Omental fat pad (tissue), 4 donors: ENCODE measurements around the gene FAM118A. TPM values are rescaled to one million over a fixed set of nuclear protein-coding genes. Genes with fewer than 3 reads are reported as not detected.
"Not testable (repeated sequence)": the region's sequence is repeated elsewhere in the genome, so short reads cannot be mapped to it uniquely, and the experiment has no call there.

Experiments
- ATAC-seq: fragments of 150-250 bp; one replicate; pipeline ENCODE4 v1.9.1; 2016; ENCODE audit warnings: mild to moderate bottlenecking, moderate library complexity; ENCODE audit not compliant: low FRiP score
- DNase-seq: peaks from one replicate; pipeline ENCODE4 v3.0.0-alpha.2; 2019; ENCODE audit warnings: low spot score
- total RNA-seq, 4 donors: library from RNA; depleted of rRNA; stranded (reverse); fragments of >200 nt; gene quantifications; one replicate each; pipeline ENCODE4 v1.1.0, GENCODE V29; 2016
- TF ChIP-seq, protein P1 (sequence below), 3 donors: fragments of 450-650 bp; IDR thresholded peaks; one replicate each; pipeline ENCODE4 v1.5.1; 2016 to 2017; ENCODE audit warnings: antibody characterized with exemption in 3 of 3, mild to moderate bottlenecking in 3 of 3, moderate library complexity in 2 of 3

FAM118A gene
- total RNA-seq: 10 to 100 TPM; 16.9 to 59.0 (median 33.7) TPM

DNA sequence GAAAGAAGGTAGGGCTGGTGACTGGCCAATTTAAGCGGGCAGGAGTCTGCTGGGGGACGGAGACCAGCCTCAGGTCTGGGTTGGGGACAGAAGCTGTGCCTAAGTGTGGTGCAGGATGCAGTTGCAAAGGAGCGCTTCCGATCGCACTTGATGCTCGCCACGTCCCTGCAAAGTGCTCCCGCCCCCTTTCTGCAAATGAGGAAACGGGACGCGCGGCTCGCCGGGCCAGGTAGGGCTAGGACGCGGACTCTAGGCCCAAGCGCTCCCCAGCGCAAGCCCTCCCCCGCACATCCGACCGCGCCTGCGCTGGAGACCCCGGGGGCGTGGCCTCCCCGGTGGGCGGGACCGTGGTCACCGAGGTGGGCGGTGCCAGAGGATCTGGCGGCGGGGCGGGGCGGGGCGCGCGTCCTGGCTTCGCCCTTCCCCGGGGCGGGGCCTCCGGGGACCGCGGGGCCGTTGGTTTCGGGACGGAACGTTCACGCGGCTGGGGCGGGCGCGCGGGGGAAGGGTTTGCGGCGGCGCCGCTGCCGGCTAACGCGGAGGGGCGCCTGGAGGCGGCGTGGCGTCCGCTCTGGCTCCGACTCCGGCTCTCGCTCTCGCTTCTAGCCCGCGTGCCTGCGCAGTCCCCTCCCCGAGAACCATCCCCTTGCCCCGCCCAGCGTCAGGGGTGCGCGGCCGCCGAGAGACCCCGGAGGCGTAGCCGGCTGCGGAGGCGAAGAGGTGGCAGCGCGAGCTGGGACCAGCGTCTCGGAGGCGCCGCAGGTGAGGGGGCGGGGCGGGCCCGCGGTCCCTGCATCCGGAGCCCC is at the start of gene FAM118A:
TSS of gene FAM118A (plus strand) at position 513 of the 806 bp plus-strand sequence. CDS start 12,446 bp downstream, outside the sequence.
- DNase-seq (peak; percentile 86), ATAC-seq (peak; percentile 93)
- TF ChIP-seq, protein P1, sequence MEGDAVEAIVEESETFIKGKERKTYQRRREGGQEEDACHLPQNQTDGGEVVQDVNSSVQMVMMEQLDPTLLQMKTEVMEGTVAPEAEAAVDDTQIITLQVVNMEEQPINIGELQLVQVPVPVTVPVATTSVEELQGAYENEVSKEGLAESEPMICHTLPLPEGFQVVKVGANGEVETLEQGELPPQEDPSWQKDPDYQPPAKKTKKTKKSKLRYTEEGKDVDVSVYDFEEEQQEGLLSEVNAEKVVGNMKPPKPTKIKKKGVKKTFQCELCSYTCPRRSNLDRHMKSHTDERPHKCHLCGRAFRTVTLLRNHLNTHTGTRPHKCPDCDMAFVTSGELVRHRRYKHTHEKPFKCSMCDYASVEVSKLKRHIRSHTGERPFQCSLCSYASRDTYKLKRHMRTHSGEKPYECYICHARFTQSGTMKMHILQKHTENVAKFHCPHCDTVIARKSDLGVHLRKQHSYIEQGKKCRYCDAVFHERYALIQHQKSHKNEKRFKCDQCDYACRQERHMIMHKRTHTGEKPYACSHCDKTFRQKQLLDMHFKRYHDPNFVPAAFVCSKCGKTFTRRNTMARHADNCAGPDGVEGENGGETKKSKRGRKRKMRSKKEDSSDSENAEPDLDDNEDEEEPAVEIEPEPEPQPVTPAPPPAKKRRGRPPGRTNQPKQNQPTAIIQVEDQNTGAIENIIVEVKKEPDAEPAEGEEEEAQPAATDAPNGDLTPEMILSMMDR (IDR thresholded peaks at IDR 0.05): no peak

GRCh38 chr22:45260395-45260759 is 49.4 kb upstream of the FAM118A start:
- ATAC-seq, DNase-seq: not testable (repeated sequence)

DNA sequence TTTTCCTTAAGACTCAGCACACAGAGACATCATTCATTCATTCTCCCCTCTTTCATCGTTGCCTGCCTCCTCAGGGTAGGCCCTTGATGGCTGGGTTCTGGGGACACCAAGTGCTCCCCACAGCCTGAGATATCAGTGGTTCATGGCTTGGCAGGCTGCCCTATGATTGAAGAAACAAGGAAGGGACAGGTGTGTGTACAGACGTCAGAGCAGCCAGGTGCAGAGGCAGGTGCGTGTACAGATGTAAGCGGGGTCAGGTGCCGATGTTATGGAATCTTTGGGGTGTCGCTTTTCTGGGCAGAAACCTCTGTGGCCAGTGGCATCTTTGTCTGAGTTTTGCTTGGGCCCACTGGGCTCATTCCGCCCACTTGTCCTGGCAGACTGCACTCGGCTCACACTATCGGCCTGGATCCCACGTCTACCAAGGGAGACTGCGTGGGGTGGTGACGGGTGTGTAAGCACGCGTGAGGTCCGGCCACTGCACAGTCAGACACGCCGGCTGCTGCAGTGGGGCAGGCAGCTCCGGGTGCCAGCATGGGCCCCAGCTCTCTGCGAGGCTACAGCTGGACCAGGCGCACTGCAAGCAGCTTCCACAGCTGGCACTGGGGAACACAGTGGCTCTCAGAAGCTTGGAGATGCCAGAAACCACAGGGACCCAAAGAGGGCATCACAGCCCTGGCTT is 48.2 kb upstream of the FAM118A start:
- ATAC-seq: no peak
- TF ChIP-seq, protein P1 (IDR thresholded peaks at IDR 0.05): no peak
- no peak for DNase-seq

DNA sequence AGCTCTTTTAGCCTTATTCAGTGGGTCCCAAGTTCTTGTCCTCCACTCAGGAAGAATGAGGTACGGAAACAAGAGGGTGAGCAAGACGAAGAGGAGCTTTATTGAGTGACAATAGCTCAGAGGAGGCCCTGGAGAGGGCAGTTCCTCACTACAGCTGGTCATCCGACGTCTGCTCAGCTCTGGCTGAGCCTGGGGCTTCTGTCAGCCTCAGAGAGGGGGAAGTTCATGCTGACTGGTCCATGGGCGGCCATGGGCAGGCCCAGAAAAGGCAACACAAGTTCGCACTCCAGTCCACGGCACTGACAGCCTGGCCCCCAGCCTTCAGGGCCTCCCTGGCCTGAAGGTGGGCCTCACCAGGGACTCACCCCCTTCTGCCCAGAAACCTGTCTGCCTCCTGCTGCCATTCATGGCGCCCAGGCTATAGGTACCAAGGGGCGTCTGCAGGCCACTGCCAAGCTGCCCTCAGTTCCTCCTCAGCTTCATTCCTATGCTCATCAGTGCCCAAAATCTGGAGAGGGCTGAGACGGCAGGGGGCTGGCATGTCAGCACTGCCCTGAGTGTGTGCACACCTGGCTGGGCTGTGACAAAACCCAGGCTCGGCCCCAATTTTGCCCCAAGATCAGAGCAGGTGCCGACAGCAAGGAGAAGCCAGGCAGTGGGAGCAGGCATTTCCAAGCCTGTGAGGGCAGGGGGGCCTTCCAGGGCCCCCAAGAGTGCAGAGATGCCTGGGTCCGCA is 47.4 kb upstream of the FAM118A start:
- no peak for DNase-seq
- TF ChIP-seq, protein P1 (IDR thresholded peaks at IDR 0.05): no peak
- ATAC-seq: no peak

- TF ChIP-seq, protein P1 (IDR thresholded peaks at IDR 0.05): no peak
- DNase-seq (no peak), ATAC-seq (no peak)
Measured at GRCh38 chr22:45262931-45263462, 46.7 kb upstream of the FAM118A start.

GRCh38 chr22:45263463-45264269 is 46.1 kb upstream of the FAM118A start:
- ATAC-seq: peak; percentile 73
- TF ChIP-seq, protein P1 (IDR thresholded peaks at IDR 0.05): no peak
- DNase-seq: no peak
